HepG2 (cell line): ENCODE data around the gene TBC1D1. TPM values are rescaled to one million over a fixed set of nuclear protein-coding genes. Genes with fewer than 3 reads are reported as not detected.

Source experiments
- ATF7-NPFF ChIP-seq: sonication (generic); formaldehyde crosslinking; IDR thresholded peaks from 2 replicates; pipeline ENCODE4 v1.8.1; 2023; ENCODE audit warnings: mild to moderate bottlenecking, low read depth, missing genetic modification reagents, moderate library complexity
- ATRX ChIP-seq: sonication (generic); formaldehyde crosslinking; IDR thresholded peaks from 2 replicates; pipeline ENCODE4 v1.4.0; 2020; ENCODE audit warnings: missing genetic modification reagents, borderline replicate concordance
- CENPT ChIP-seq: sonication (generic); formaldehyde crosslinking; IDR thresholded peaks from 2 replicates; pipeline ENCODE4 v1.8.0; 2022; ENCODE audit warnings: low read depth, mild to moderate bottlenecking, moderate library complexity, missing genetic modification reagents
- CERS6 ChIP-seq: sonication (generic); formaldehyde crosslinking; IDR thresholded peaks from 2 replicates; pipeline ENCODE4 v1.5.0; 2020; ENCODE audit warnings: missing genetic modification reagents
- CREB1 ChIP-seq, 2 experiments: fragments of 450-650 bp in 1 of 2; IDR thresholded peaks; 2 replicates each; pipeline ENCODE4 v1.6.1; 2016 to 2017; ENCODE audit warnings: control low read depth in 1 of 2, mild to moderate bottlenecking in 1 of 2, missing compliant biosample characterization in 1 of 2, missing genetic modification characterization in 1 of 2
- CREM ChIP-seq, 2 experiments: sonication (generic) in 1 of 2; formaldehyde crosslinking in 1 of 2; IDR thresholded peaks; 2 replicates each; pipeline versions ENCODE4 v1.4.0 to v1.6.1; 2016 to 2020; ENCODE audit warnings: antibody characterized with exemption in 1 of 2, mild to moderate bottlenecking in 1 of 2, missing genetic modification reagents in 1 of 2
- GLI4 ChIP-seq: sonication (generic); formaldehyde crosslinking; IDR thresholded peaks from 2 replicates; pipeline ENCODE4 v1.5.1; 2020; ENCODE audit warnings: missing genetic modification reagents, mild to moderate bottlenecking, moderate library complexity, borderline replicate concordance
- HNF4A ChIP-seq: sonication (generic); formaldehyde crosslinking; IDR thresholded peaks from 2 replicates; pipeline ENCODE4 v1.4.0; 2020; ENCODE audit warnings: missing genetic modification reagents
- IKZF1 ChIP-seq: fragments of 450-650 bp; IDR thresholded peaks from 2 replicates; pipeline ENCODE4 v1.7.1; 2016
- KDM3A ChIP-seq: IDR thresholded peaks from 2 replicates; pipeline ENCODE4 v1.6.1; 2018; ENCODE audit warnings: low read depth, missing compliant biosample characterization
- MEIS2 ChIP-seq: sonication (generic); formaldehyde crosslinking; IDR thresholded peaks from 2 replicates; pipeline ENCODE4 v1.9.0; 2021; ENCODE audit warnings: mild to moderate bottlenecking, missing genetic modification reagents
- MIER3 ChIP-seq: IDR thresholded peaks from 2 replicates; pipeline ENCODE4 v1.6.1; 2016; ENCODE audit warnings: missing compliant biosample characterization, borderline replicate concordance
- MTF1 ChIP-seq: sonication (generic); formaldehyde crosslinking; IDR thresholded peaks from 2 replicates; pipeline ENCODE4 v1.5.0; 2020; ENCODE audit warnings: missing genetic modification reagents
- MZF1 ChIP-seq: sonication (generic); formaldehyde crosslinking; IDR thresholded peaks from 2 replicates; pipeline ENCODE4 v1.8.1; 2023; ENCODE audit warnings: mild to moderate bottlenecking, missing genetic modification reagents, borderline replicate concordance
- NFIC ChIP-seq: IDR thresholded peaks from 2 replicates; pipeline ENCODE4 v1.6.1; 2012; ENCODE audit warnings: mild to moderate bottlenecking, low read length, inconsistent platforms
- NR0B2 ChIP-seq: sonication (generic); formaldehyde crosslinking; IDR thresholded peaks from 2 replicates; pipeline ENCODE4 v1.4.0; 2020; ENCODE audit warnings: mild to moderate bottlenecking, missing genetic modification reagents
- NRL ChIP-seq: sonication (generic); formaldehyde crosslinking; IDR thresholded peaks from 2 replicates; pipeline ENCODE4 v1.5.0; 2020; ENCODE audit warnings: missing genetic modification reagents, mild to moderate bottlenecking, moderate library complexity, borderline replicate concordance
- PAX8 ChIP-seq: sonication (generic); formaldehyde crosslinking; IDR thresholded peaks from 2 replicates; pipeline ENCODE4 v1.8.0; 2022; ENCODE audit warnings: mild to moderate bottlenecking, missing genetic modification reagents, borderline replicate concordance
- PHF20 ChIP-seq: sonication (generic); formaldehyde crosslinking; IDR thresholded peaks from 2 replicates; pipeline ENCODE4 v1.5.0; 2020; ENCODE audit warnings: mild to moderate bottlenecking, missing genetic modification reagents
- POLR2A ChIP-seq, 2 experiments: IDR thresholded peaks; 2 replicates each; pipeline ENCODE4 v1.6.1; 2011; ENCODE audit warnings: low read depth in 2 of 2, low read length in 2 of 2, mild to moderate bottlenecking in 1 of 2, moderate library complexity in 1 of 2; ENCODE audit not compliant: insufficient read depth in 1 of 2
- PPARG ChIP-seq: conservative IDR thresholded peaks from 2 replicates; pipeline ENCODE4 v1.6.1; 2016; ENCODE audit warnings: missing biosample characterization, missing genetic modification reagents
- RBFOX2 ChIP-seq: fragments of 200-400 bp; formaldehyde crosslinking; IDR thresholded peaks from 2 replicates; pipeline ENCODE4 v1.6.1; 2017; ENCODE audit warnings: low read depth, mild to moderate bottlenecking, low read length
- RCOR2 ChIP-seq: IDR thresholded peaks from 2 replicates; pipeline ENCODE4 v1.6.1; 2016; ENCODE audit warnings: missing biosample characterization, missing genetic modification reagents
- TBP ChIP-seq: sonication (generic); formaldehyde crosslinking; IDR thresholded peaks from 2 replicates; pipeline ENCODE4 v1.5.0; 2020; ENCODE audit warnings: missing genetic modification reagents
- ZNF343 ChIP-seq: sonication (generic); formaldehyde crosslinking; IDR thresholded peaks from 2 replicates; pipeline ENCODE4 v1.4.0; 2020; ENCODE audit warnings: mild to moderate bottlenecking, missing genetic modification reagents
- ZNF567 ChIP-seq: sonication (generic); formaldehyde crosslinking; IDR thresholded peaks from 2 replicates; pipeline ENCODE4 v1.8.1; 2023; ENCODE audit warnings: mild to moderate bottlenecking, missing genetic modification reagents, borderline replicate concordance
- ZNF598 ChIP-seq: sonication (generic); formaldehyde crosslinking; IDR thresholded peaks from 2 replicates; pipeline ENCODE4 v1.5.1; 2020; ENCODE audit warnings: mild to moderate bottlenecking, missing genetic modification reagents, borderline replicate concordance
- ZNF773 ChIP-seq: sonication (generic); formaldehyde crosslinking; IDR thresholded peaks from 2 replicates; pipeline ENCODE4 v1.4.0; 2020; ENCODE audit warnings: missing genetic modification reagents, borderline replicate concordance
- ZNF788 ChIP-seq: sonication (generic); formaldehyde crosslinking; IDR thresholded peaks from 2 replicates; pipeline ENCODE4 v1.5.0; 2020; ENCODE audit warnings: mild to moderate bottlenecking, missing genetic modification reagents, borderline replicate concordance
- ZSCAN21 ChIP-seq: sonication (generic); formaldehyde crosslinking; IDR thresholded peaks from 2 replicates; pipeline ENCODE4 v1.8.0; 2022; ENCODE audit warnings: mild to moderate bottlenecking, missing genetic modification reagents, moderate library complexity, borderline replicate concordance
- polyA plus RNA-seq, 8 experiments: library from polyadenylated mRNA; depleted of rRNA in 3 of 8; stranded (reverse) in 7 of 8; unstranded in 1 of 8; fragments of >200 nt; fragmentation: Illumina TruSeq in 4 of 8; extraction: Trizol in 4 of 8; gene quantifications; 2 replicates each; pipeline versions ENCODE4 v1.2.1 to v1.2.3, GENCODE V29; 2011 to 2016; ENCODE audit warnings: low read depth in 4 of 8, missing spikeins in 1 of 8, mixed read lengths in 1 of 8; ENCODE audit not compliant: insufficient read depth in 1 of 8
- total RNA-seq, 5 experiments: library from RNA; depleted of rRNA; stranded (reverse); fragments of >200 nt; fragmentation: Illumina TruSeq; extraction: Trizol; gene quantifications; 2 replicates each; pipeline ENCODE4 v1.2.3, GENCODE V29; 2016; ENCODE audit warnings: low read depth in 1 of 5

The TBC1D1 gene
- total and polyA plus RNA-seq, 2 of the 13 experiments (the other 11 are each of a cell fraction or from before 2014, with no cell fraction given), result 37.3 to 62.8 TPM

GRCh38 chr4:38162240-38162784, 271.4 kb downstream of the TBC1D1 start (continued):
- TF ChIP-seq ZSCAN21 (no peak), POLR2A (IDR thresholded peaks at IDR 0.05; ENCODE audit: insufficient read depth in 1 of 2, low read depth in 2 of 2, low read length in 2 of 2) (peak in 1 of 2 experiments; percentile 34; a peak in 1 of 4 replicates), ATF7-NPFF (CRISPR knock-in tag) (no peak), IKZF1 (no peak), NRL (CRISPR knock-in tag) (peak; percentile 76; the same call in 1 of the 2 replicates), ZNF788 (CRISPR knock-in tag) (peak; percentile 85; the same call in 1 of the 2 replicates), ZNF598 (CRISPR knock-in tag) (peak; percentile 55; the same call in 1 of the 2 replicates), NFIC (peak; percentile 69; the same call in 1 of the 2 replicates), CERS6 (CRISPR knock-in tag) (no peak), ZNF567 (CRISPR knock-in tag) (no peak), MZF1 (peak; percentile 59; the same call in 1 of the 2 replicates), RBFOX2 (peak; percentile 44; the same call in 1 of the 2 replicates), ZNF773 (CRISPR knock-in tag) (no peak), MTF1 (no peak), CENPT (CRISPR knock-in tag) (no peak), NR0B2 (CRISPR knock-in tag) (peak; percentile 72; the same call in 1 of the 2 replicates), PHF20 (CRISPR knock-in tag) (no peak), CREM (IDR thresholded peaks at IDR 0.05) (peak; percentile 68), CREM (CRISPR knock-in tag; IDR thresholded peaks at IDR 0.05) (no peak), ATRX (CRISPR knock-in tag) (no peak), KDM3A (CRISPR knock-in tag) (peak; percentile 76), PAX8 (CRISPR knock-in tag) (no peak), ZNF343 (CRISPR knock-in tag) (no peak), RCOR2 (CRISPR knock-in tag) (peak; percentile 94), MEIS2 (CRISPR knock-in tag) (peak; percentile 91), CREB1 (IDR thresholded peaks at IDR 0.05) (no peak), CREB1 (CRISPR knock-in tag; IDR thresholded peaks at IDR 0.05) (0 out of 2 replicates have a peak, but pooled peaks have one; percentile 16), HNF4A (CRISPR knock-in tag) (peak; percentile 65), TBP (CRISPR knock-in tag) (no peak), GLI4 (CRISPR knock-in tag) (no peak; the same call in 1 of the 2 replicates), PPARG (CRISPR knock-in tag) (peak; percentile 85), MIER3 (CRISPR knock-in tag) (peak; percentile 32; the same call in 1 of the 2 replicates)
